HEK293T (cell line): ENCODE results near the gene CTNNA2.

Experiments
- CTCF ChIA-PET: fragments of 350-600 bp; formaldehyde crosslinking; extraction: SDS; loops from one replicate; lab custom pipeline; 2021; ENCODE audit warnings: antibody characterized with exemption, inconsistent platforms; lab: Yijun Ruan, JAX
- POLR2A ChIA-PET: fragments of 350-600 bp; formaldehyde crosslinking; extraction: SDS; loops from one replicate; lab custom pipeline; 2020; ENCODE audit warnings: antibody characterized with exemption, inconsistent platforms; lab: Yijun Ruan, JAX
- DNase-seq: peaks from one replicate; pipeline ENCODE4 v3.0.0; 2012; ENCODE audit warnings: mixed read lengths; ENCODE audit errors: extremely low spot score
- ARNT ChIP-seq: fragments of 450-650 bp; IDR thresholded peaks from 2 replicates; pipeline ENCODE4 v1.6.1; 2017; ENCODE audit warnings: mild to moderate bottlenecking
- BHLHE40 ChIP-seq: fragments of 450-650 bp; IDR thresholded peaks from 2 replicates; pipeline ENCODE4 v1.6.1; 2016; ENCODE audit warnings: mild to moderate bottlenecking, moderate library complexity, borderline replicate concordance
- CTBP1 ChIP-seq: fragments of 450-650 bp; IDR thresholded peaks from 2 replicates; pipeline ENCODE4 v1.6.1; 2016; ENCODE audit warnings: borderline replicate concordance
- ELF4 ChIP-seq: fragments of 450-650 bp; IDR thresholded peaks from 2 replicates; pipeline ENCODE4 v1.6.1; 2017; ENCODE audit warnings: antibody characterized with exemption
- FOXA1 ChIP-seq: fragments of 450-650 bp; IDR thresholded peaks from 2 replicates; pipeline ENCODE4 v1.6.1; 2016; ENCODE audit warnings: mild to moderate bottlenecking
- FOXK2 ChIP-seq: fragments of 450-650 bp; IDR thresholded peaks from 2 replicates; pipeline ENCODE4 v1.6.1; 2016; ENCODE audit warnings: mild to moderate bottlenecking
- FOXM1 ChIP-seq: fragments of 450-650 bp; IDR thresholded peaks from 2 replicates; pipeline ENCODE4 v1.6.1; 2017; ENCODE audit warnings: mild to moderate bottlenecking, borderline replicate concordance
- HDGF ChIP-seq: fragments of 450-650 bp; IDR thresholded peaks from 2 replicates; pipeline ENCODE4 v1.6.1; 2017; ENCODE audit warnings: antibody characterized with exemption, borderline replicate concordance
- L3MBTL2 ChIP-seq: fragments of 450-650 bp; conservative IDR thresholded peaks from 2 replicates; pipeline ENCODE4 v1.6.1; 2016; ENCODE audit warnings: mild to moderate bottlenecking
- LEF1 ChIP-seq: fragments of 450-650 bp; IDR thresholded peaks from 2 replicates; pipeline ENCODE4 v1.6.1; 2017; ENCODE audit warnings: mild to moderate bottlenecking, borderline replicate concordance
- NFRKB ChIP-seq: fragments of 450-650 bp; IDR thresholded peaks from 2 replicates; pipeline ENCODE4 v1.6.1; 2016; ENCODE audit warnings: mild to moderate bottlenecking, moderate library complexity
- PKNOX1 ChIP-seq: fragments of 450-650 bp; IDR thresholded peaks from 2 replicates; pipeline ENCODE4 v1.6.1; 2016
- SP1 ChIP-seq: fragments of 450-650 bp; IDR thresholded peaks from 2 replicates; pipeline ENCODE4 v1.6.1; 2017
- SUZ12 ChIP-seq: fragments of 450-650 bp; IDR thresholded peaks from 2 replicates; pipeline ENCODE4 v1.6.1; 2016; ENCODE audit warnings: mild to moderate bottlenecking
- TARDBP ChIP-seq: fragments of 450-650 bp; IDR thresholded peaks from 2 replicates; pipeline ENCODE4 v1.6.1; 2016
- ZNF384 ChIP-seq: fragments of 450-650 bp; IDR thresholded peaks from 2 replicates; pipeline ENCODE4 v1.6.1; 2016

The CTNNA2 gene

GRCh38 chr2:79993144-79993543 is 480.3 kb downstream of the CTNNA2 start:
- ChIA-PET POLR2A (no interaction called here), CTCF (no interaction called here)
- no peak for TF ChIP-seq TARDBP
- no peak for TF ChIP-seq FOXK2
- no peak for TF ChIP-seq SUZ12
- TF ChIP-seq ELF4 = no peak
- no peak for TF ChIP-seq LEF1
- TF ChIP-seq SP1 = no peak
- TF ChIP-seq L3MBTL2 = no peak
- TF ChIP-seq CTBP1 = no peak
- no peak for TF ChIP-seq NFRKB
- TF ChIP-seq PKNOX1 = no peak
- no peak for TF ChIP-seq BHLHE40
- no peak for TF ChIP-seq FOXA1
- no peak for TF ChIP-seq ZNF384
- no peak for TF ChIP-seq HDGF
- TF ChIP-seq ARNT = no peak
- no peak for TF ChIP-seq FOXM1
- DNase-seq = no peak

- TF ChIP-seq CTBP1 (no peak), ZNF384 (no peak), SUZ12 (no peak), ARNT (no peak), PKNOX1 (no peak), L3MBTL2 (no peak)
- ChIA-PET CTCF (interaction anchor here (0.6 kb wide), 1 partner anchor 1822 kb away, joined by 3 read pairs; no protein-coding TSS in a partner anchor), POLR2A (no interaction called here)
- no peak for DNase-seq
Observed at GRCh38 chr2:79994161-79994560, 481.3 kb downstream of the CTNNA2 start.

GRCh38 chr2:79994965-79995364 is 482.1 kb downstream of the CTNNA2 start:
- ChIA-PET POLR2A (no interaction called here), CTCF (no interaction called here)
- no peak for DNase-seq
- TF ChIP-seq NFRKB (no peak), PKNOX1 (no peak), ZNF384 (no peak), TARDBP (no peak), FOXK2 (no peak), BHLHE40 (no peak), L3MBTL2 (no peak), SUZ12 (no peak), CTBP1 (no peak), FOXA1 (no peak), FOXM1 (no peak), HDGF (no peak)

GRCh38 chr2:79996709-79997108 is 483.9 kb downstream of the CTNNA2 start:
- no peak for DNase-seq
- CTCF ChIA-PET = no interaction called here
- TF ChIP-seq FOXK2 (no peak), SUZ12 (no peak), FOXA1 (no peak), NFRKB (no peak), TARDBP (no peak), CTBP1 (no peak), PKNOX1 (no peak), BHLHE40 (no peak), SP1 (no peak), HDGF (no peak), ELF4 (no peak), FOXM1 (no peak), LEF1 (no peak), L3MBTL2 (no peak), ZNF384 (no peak), ARNT (no peak)
- POLR2A ChIA-PET = no interaction called here

GRCh38 chr2:80001701-80002101 is 488.9 kb downstream of the CTNNA2 start:
- no peak for DNase-seq
- ChIA-PET CTCF (no interaction called here), POLR2A (no interaction called here)
- no peak for TF ChIP-seq TARDBP
- no peak for TF ChIP-seq FOXK2
- TF ChIP-seq SUZ12 = no peak
- TF ChIP-seq NFRKB = no peak
- TF ChIP-seq L3MBTL2 = no peak
- TF ChIP-seq LEF1 = no peak
- no peak for TF ChIP-seq HDGF
- no peak for TF ChIP-seq ELF4
- TF ChIP-seq ARNT = no peak
- TF ChIP-seq FOXA1 = no peak
- TF ChIP-seq ZNF384 = no peak

- ChIA-PET CTCF (no interaction called here), POLR2A (no interaction called here)
- no peak for DNase-seq
- TF ChIP-seq FOXK2 = no peak
- no peak for TF ChIP-seq L3MBTL2
- no peak for TF ChIP-seq FOXA1
- no peak for TF ChIP-seq LEF1
- TF ChIP-seq HDGF = no peak
- no peak for TF ChIP-seq ELF4
- no peak for TF ChIP-seq NFRKB
- TF ChIP-seq PKNOX1 = no peak
- TF ChIP-seq SP1 = no peak
- no peak for TF ChIP-seq ARNT
- TF ChIP-seq CTBP1 = no peak
- no peak for TF ChIP-seq FOXM1
- no peak for TF ChIP-seq BHLHE40
Observed at GRCh38 chr2:80002112-80002511, 489.3 kb downstream of the CTNNA2 start.
